Left renal cortex interstitium (tissue), 4 donors: ENCODE results near the gene ZFR. TPM values are rescaled to one million over a fixed set of nuclear protein-coding genes. Genes with fewer than 3 reads are reported as not detected.
A peak's percentile ranks its signal among the peaks of the same experiment; 100 is the strongest.
"Not testable (repeated sequence)": the region's sequence is repeated elsewhere in the genome, so short reads cannot be mapped to it uniquely, and the experiment has no call there.

Experiments used
- DNase-seq, 4 donors: peaks; one replicate each; pipeline ENCODE4 v3.0.0-alpha.2; 2013; ENCODE audit warnings: low read depth in 4 of 4, low spot score in 2 of 4, missing footprints in 1 of 4
- polyA plus RNA-seq, 4 donors: library from polyadenylated mRNA; unstranded; fragments of 120-200 nt; gene quantifications; one replicate each; pipeline ENCODE4 v1.2.1, GENCODE V29; 2013; ENCODE audit not compliant: insufficient read length in 4 of 4

ZFR gene
- polyA plus RNA-seq, 4 donors: 106 to 129 (median 120) TPM

- DNase-seq: no peak
Measured at GRCh38 chr5:32453916-32454315, 9.4 kb upstream of the ZFR start.

- not testable (repeated sequence) for DNase-seq
Measured at GRCh38 chr5:32452316-32452715, 7.8 kb upstream of the ZFR start.

GRCh38 chr5:32450952-32451351 lies 6.4 kb upstream of the ZFR start:
- no peak for DNase-seq

- DNase-seq: no peak
Measured at GRCh38 chr5:32449262-32449661, 4.7 kb upstream of the ZFR start.

DNA sequence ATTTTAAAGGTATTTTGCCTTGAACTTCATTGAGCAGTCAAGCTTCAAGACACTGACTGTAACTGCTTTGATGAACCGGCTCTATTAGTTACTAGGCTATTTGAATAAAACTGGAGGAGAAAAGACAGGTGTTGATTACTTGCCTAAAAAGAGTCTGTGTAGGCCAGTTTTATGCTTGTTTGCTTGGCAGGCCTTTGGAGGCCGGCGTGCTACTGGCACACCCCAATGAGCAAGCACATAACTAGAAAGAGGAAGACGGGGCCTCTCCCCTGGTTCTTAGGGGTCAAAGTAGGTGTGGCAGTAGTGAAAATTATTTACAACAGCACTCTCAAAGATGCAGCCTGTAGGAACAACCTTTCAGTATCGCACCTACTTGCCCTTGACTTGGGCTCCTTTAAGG lies 2.1 kb upstream of the ZFR start:
- no peak for DNase-seq

- DNase-seq: no peak
Measured at GRCh38 chr5:32445831-32446614, 1.5 kb upstream of the ZFR start.

- DNase-seq: no peak
Measured at GRCh38 chr5:32445287-32445758, 783 bp upstream of the ZFR start.

GRCh38 chr5:32443541-32444430 lies 754 bp downstream of the ZFR start:
- peak in 2 of 4 donors; percentile 47 to 50 for DNase-seq

DNA sequence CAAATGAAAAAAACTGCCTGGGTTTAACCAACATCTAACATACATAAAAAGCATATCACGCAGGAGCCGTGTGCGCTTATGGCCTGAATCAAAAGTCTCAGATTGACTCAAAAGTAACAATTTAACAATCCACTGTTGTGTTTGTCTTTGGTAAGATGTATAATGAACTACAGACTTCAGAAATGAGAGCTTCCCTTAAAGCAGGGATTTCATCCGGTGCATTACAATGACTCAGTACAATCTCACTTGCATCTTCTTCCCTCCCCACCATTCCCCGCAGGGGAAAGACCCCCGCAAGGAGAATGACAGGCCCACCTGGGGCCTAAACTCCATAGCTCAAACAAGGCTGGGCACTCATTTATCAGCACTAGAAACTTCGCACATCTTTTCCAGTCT lies 1.4 kb downstream of the ZFR start:
- peak in 1 of 4 donors; percentile 17 for DNase-seq

DNA sequence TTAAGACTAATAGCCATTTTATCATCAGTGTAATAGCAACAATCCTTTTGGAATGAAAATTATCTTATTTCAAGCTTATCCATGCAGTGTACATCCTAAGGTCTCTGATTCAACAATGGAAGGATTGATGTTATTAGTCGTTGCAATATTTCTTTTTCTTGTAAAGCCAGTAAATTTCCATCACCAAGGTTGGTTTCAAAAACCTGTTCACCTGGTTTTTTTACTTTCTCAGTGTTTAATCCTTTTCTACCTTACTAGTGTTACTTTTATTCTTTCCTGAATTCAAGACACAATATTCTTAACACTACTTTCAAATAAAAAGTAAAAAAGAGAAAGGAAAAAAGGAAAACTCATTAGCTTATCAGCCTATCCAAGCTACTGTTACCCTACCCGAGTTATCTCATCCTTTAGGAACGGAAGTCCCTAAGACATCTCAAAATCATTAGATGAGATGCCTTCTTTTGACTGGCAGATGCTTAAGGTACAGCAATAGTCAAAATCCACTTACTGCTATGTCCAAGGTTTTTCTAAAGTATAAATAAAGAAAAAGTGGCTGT lies 5.4 kb downstream of the ZFR start:
- no peak for DNase-seq

DNA sequence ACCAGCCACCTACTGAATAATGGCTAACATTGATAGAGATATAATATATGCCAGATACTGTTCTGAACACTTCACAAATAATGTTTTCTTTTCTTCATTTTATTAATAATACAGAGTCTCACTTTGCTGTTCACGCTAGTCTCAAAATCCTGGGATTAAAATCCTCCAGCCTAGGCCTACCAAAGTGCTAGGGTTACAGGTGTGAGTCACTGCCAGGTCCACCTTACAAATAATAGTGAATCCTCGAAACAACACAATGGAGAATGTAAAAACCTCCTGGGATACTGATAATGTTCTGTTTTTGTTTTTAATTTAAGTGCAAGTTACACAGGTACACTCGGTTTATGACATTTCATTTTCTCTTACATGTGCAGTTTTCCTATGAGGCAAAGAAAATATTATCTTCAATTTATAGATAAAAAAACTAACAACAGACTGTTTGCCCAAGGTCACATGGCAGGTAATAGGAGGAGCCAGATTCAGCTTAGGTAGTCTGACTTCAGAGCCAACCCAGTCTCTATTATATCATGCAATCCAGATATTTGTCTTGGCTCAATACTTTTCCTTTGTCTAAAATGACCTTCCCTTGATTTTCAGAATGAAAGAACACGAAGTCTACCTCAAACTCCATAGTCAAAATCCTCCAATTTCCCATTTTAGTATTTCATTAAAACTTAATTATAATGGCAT lies 7.8 kb downstream of the ZFR start:
- DNase-seq: no peak

DNA sequence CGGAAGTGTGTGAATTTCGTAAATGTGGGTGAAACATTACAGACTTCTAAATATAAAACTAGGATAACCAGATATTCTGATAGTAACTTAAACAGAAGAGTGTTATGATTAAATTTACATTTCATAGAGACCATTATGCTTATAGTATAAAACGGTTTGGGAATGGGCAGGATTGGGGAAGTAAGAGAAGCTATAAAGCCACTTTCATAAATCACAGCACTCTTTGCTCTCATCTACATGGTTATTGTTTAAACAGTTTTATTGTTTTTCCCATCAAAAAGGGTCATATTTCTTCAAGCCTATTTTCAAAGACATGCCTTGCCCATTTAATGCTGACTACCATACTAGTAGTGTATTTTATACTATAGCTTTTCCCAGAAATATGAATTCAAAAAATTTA lies 9.2 kb downstream of the ZFR start:
- DNase-seq: no peak

- DNase-seq: no peak
Measured at GRCh38 chr5:32434221-32434620, 10.3 kb downstream of the ZFR start.

DNA sequence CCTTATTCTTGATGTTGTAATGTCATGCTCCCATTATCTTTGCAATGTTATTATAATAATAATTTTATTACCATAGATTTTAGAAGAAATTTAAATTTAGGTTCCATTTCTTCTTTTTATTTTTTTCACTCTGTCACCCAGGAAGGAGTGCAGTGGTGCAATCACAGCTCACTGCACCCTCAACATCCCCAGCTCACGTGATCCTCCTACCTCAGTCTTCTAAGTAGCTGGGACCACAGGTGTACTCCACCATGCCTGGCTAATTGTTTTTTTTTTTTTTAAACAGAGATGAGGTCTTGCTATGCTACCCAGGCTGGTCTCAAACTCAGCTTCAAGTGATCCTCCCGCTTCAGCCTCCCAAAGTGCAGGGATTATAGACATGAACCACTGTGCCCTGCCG lies 11.9 kb downstream of the ZFR start:
- no peak for DNase-seq

DNA sequence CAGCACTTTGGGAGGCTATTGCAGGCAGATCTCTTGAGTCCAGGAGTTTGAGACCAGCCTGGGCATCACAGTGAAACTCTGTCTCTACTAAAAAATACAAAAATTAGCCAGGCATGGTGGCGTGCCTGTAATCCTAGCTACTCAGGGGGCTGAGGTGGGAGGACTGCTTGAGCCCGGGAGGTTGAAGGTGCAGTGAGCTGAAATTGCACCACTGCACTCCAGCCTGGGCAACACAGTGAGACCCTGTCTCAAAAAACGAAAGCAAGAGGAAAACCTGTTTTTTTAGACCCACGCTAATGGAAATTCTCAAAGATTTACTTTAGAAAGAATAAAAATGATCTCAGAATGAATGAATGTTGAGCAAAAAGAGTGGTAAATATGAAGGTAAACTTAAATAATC lies 13.7 kb downstream of the ZFR start:
- DNase-seq: not testable (repeated sequence)

- DNase-seq: no peak
Measured at GRCh38 chr5:32428426-32428825, 16.1 kb downstream of the ZFR start.

- DNase-seq: no peak
Measured at GRCh38 chr5:32426440-32427151, 17.9 kb downstream of the ZFR start.

GRCh38 chr5:32422697-32423096 lies 21.8 kb downstream of the ZFR start:
- no peak for DNase-seq

DNA sequence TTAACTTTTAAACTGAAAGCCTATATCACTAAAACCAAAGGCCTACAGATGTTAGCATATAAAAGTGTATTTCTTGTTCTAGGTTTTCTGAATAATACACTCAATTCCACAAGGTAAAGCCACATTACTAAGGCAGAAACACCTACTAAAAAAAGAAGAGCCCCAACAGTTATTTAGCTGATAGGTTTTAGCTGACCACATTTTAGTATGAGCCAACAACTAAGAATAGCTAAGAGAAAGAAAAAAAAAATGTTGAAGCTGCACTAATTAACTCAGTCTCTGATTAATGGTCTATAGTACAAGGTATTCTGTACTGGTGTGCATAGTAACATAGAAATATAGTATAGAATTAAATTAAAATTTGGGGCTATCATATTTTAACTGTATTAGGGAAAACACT lies 23.5 kb downstream of the ZFR start:
- DNase-seq: no peak

GRCh38 chr5:32420506-32420905 lies 24.0 kb downstream of the ZFR start:
- no peak for DNase-seq
